GM18873 (cell line): Measurements from ENCODE around the gene OR51F2.
"Not testable (repeated sequence)": the region's sequence is repeated elsewhere in the genome, so short reads cannot be mapped to it uniquely, and the experiment has no call there.

Experiments
- ATAC-seq: cut with Tn5 transposase; IDR thresholded peaks from one replicate; pipeline ENCODE4 v1.9.1; 2021; ENCODE audit warnings: mild to moderate bottlenecking, moderate library complexity, moderate number of reproducible peaks; ENCODE audit not compliant: unreplicated experiment, low FRiP score

OR51F2 gene, protein sequence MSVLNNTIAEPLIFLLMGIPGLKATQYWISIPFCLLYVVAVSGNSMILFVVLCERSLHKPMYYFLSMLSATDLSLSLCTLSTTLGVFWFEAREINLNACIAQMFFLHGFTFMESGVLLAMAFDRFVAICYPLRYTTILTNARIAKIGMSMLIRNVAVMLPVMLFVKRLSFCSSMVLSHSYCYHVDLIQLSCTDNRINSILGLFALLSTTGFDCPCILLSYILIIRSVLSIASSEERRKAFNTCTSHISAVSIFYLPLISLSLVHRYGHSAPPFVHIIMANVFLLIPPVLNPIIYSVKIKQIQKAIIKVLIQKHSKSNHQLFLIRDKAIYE

DNA sequence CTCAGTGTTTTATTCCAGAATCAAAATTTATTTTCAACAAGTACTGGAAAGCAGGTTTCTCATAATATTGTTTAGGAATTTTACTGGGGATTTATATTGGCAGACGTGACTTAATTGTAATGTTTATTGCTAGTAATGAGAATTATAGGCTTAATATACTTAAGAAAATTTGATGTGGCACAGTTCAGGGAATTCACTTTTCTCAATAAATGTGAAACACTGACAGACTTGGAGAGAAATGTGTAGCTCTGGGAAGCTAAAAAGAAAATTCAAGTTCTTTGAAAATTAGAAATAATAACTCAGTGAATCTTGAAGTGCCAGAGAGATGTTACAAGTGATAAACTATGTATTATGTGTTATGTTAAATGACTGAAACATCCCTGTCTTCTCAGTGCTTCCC, at the start of gene OR51F2:
Gene OR51F2 (plus strand): TSS at position 301 of the 400 bp plus-strand sequence. CDS start 101 bp downstream, outside the sequence.
- no peak for ATAC-seq

DNA sequence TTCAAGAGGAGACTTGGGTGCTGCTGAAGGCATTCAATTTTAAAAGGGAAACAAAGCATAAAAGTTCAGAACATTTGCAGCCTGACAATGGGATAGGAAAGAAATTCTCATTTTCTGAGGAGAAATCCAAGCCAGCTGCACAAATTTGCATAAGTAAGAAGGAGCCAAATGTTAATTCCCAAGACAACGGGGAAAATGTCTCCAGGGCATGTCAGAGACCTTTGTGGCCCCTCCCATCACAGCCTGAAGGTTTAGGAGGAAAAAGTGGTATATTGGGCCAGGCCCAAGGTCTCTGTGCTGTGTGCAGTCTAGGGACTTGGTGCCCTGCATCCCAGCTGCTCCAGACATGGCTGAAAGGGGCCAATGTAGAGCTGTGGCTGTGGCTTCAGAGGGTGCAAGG, 38.7 kb upstream of the OR51F2 start:
- no peak for ATAC-seq

DNA sequence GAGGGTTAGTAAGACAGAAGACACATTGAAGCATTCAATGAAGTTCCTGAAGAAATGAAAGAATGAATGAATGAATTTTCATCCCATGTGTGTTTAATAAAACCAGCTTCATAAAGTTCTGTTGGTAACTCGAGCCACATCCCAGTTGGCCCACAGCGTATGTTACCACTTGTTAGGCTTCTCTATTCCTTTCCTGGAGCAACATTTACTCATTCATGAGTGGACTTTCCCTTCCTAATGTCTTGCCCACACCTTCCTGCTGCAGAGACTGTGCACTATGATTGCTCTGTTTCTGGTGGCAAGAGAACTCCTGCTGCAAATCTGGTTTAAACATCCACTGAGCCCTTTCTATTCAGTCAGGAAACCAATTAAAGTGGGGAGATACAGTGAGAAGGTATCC, 23.9 kb upstream of the OR51F2 start:
- ATAC-seq = no peak

DNA sequence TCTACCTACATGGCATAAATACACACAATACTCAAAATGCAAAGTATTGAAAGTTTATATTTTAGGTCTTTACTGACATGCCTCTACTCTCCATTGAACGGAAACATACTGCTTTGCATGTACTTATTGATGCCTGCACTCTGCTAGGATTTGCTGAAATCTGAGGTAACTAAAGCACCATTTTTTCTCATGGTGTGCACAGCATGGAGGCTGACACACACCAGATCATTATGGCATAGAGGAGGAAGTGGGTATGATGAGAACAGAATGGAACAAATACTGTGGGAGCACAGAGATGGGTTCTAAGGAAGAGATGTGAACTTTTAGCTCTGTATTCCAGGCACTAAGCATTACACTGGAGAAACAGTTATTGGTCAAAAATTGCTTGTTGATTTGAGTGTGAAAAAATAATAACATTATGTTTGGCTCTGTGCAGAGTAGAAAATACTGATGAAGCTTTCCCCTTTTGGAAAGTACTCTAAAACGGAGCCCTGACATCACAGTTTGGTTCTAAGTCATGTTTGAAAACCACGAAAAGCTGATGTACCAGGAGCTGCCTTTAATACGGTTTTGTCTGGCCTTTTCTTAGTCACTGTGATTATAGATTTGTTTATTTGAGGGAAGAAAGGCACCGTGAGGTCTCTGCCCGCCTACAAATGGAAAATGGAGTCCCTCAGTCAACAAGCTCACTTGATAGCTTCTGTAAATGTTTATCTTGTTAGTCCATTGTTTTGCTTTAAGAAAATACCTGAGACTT, 22.5 kb upstream of the OR51F2 start:
- no peak for ATAC-seq

DNA sequence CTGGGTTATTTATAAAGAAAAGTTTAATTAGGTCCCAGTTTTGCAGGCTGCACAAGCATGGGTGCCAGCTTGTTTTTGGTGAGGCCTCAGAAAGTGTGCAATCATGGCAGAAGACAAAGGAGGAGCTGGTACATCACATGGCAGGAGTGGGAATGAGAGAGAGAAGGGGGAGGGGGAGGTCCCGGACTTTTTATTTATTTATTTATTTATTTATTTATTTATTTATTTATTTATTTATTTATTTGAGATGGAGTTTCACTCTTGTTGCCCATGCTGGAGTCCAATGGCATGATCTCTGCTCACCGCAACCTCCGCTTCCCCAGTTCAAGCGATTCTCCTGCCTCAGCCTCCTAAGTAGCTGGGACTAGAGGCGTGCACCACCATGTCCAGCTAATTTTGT, 19.8 kb upstream of the OR51F2 start:
- ATAC-seq = not testable (repeated sequence)

DNA sequence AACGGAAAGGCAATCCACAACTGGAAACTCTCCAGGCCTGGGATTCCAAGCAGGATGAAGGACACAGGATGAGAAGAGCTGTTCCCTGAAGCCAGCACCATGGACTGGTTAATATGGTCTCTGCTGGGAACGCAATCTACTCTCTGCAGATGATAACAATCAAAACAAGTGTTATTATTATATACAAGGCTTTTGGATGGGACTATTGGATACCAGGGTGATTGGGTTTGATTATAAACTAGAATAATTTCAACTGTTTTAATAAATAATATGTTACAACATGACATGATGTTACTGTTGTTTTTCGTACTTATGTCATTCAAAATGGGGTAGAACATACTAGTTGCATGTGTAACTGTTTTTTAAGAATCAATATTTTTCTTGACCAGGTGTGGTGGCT, 16.8 kb upstream of the OR51F2 start, which contains the start of gene OR52R1:
Gene OR52R1 (minus strand): TSS at position 101 of the 400 bp plus-strand sequence. CDS start 0 bp downstream, at position 101.
- no peak for ATAC-seq

DNA sequence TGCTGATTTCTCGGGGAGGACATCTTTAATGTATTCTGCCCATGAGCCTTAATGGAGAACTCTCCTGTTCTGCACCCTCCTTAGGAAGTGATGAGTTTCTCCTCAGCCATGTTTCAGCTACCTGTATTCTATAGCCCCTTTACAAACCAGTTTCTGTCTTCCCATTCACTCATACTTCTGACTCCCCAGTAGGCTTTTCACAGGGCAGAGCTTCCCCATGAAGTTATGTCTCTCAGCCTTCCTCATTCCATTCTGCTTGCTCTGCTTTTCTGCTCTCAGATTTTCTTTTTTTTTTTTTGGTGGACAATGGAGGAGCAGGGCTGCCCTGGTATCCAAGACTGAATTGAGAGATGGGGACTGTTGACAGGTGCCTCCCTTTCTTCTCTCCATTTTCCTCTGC, 12.6 kb upstream of the OR51F2 start:
- ATAC-seq = no peak

DNA sequence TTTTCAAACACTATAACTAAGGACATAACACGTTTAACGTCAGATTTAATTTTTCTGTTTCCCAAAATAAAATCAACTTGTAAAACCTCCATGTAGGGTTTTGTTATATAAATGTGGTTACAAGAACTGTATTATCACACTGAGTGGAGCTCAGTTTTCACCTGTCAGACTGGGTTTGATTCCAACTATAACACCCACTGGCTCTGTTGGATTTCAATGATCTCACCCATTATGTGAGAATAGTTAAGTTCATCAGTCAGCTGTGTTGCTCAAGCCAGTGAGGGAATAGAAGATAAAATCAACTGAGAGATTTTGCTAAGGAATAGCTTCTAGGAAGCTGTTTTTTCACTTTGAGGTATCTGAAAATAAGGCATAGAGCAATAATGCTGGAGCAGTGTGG, 11.9 kb upstream of the OR51F2 start:
- ATAC-seq = no peak

DNA sequence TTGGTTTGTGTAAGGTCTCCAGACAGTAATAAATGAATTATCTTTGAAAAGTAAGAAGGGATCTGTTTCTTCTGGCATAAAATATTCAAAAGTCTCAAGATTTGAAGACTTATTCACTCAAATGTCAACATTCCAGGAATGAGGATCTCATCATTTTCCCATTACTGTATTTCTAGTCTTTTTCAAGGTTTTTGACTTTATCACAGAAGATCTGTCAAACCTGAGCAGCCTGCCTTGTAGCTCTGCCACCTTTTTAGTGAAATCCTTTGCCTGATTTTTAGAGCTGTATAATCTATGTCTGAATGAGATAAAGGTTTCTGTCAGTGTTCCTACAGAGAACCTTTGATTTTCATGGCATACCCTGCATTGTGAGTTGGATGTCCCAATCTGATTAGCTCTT, 4.0 kb downstream of the OR51F2 start:
- ATAC-seq = no peak

DNA sequence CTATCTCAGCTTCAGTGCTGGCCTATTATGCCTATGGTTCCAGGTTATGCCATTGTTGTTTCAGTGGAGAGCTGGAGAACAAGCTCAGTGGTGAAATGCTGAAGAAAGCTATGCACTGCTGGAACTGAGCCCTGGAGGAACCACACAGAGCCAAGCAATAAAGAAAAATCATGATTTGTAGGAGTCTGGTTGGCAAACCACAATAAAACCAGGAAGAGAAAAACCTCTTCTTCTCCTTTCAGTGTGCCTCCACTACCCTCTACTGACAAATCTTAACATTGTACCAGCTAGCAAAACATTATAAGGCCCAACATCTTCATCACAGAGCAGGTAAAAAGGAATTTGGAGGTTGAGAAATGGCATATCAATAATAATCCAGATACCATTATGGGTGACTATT, 5.3 kb downstream of the OR51F2 start:
- ATAC-seq = no peak

DNA sequence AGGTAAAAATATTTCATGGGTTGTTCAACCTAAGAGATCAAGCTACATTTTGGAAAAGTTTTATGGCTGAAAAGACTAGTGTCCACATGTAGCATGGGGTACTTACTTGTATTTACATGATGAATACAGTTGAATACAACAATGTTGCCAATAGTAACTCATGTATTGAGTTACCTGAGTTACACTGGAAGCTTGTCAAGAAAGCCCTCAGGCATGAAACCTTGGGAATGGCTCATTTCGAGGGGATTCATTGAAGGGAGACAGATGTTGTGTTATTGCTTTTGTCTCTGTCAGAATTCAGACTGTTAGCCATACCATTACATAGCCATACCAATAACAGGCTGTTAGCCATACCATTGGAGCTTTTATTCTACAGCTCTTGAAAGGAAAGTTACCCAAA, 9.2 kb downstream of the OR51F2 start:
- ATAC-seq = no peak

DNA sequence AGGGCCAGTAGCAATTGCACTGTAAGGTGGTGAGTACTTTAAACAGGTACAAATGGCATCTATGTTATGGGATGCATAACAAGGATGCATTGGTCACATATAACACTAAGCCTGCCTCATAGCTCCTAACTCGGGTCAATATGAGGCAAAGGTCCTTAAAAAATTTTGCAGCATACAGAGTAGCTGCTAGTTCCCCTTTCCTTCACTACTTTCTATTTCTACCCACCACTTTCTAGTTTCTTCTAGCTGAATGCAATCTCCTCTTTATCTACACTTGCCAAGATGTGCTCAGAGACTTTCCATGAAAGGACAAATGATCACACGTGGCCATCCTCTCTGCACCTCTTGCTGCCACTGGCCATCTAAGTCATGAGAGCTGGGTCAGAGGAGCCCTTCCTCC, 9.8 kb downstream of the OR51F2 start:
- ATAC-seq = no peak

DNA sequence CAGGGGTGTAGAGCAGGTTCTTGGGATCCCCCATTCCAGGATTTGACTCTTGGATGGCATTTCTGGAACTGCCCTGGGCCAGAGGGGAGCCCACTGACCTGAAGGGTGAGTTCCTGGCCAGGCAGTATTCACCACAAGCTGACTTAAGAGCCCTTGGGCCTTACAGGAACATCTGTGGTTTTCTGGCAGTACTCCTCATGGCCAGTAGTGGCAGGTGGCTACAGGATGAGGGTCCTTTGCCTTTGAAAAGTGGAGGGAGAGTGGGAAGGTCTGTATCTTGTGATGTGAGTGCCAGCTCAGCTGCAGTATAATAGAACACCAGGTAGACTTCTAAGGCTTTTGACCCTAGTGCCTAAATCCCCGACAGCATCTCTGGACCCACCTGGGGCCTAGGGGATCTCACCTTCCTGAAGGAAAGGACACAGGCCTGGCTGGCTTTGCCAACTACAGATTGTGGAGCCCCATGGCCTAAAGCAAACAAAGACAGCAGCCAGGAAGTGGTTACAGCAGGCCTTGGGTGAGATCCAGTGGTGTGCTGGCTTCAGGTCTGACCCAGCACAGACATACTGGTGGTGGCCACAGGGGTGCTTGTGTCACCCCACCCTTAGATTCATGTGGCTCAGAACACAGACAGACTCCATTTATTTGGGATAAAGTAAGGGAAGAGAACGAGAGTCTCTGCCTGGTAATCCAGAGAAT, 18.9 kb downstream of the OR51F2 start:
- no peak for ATAC-seq

DNA sequence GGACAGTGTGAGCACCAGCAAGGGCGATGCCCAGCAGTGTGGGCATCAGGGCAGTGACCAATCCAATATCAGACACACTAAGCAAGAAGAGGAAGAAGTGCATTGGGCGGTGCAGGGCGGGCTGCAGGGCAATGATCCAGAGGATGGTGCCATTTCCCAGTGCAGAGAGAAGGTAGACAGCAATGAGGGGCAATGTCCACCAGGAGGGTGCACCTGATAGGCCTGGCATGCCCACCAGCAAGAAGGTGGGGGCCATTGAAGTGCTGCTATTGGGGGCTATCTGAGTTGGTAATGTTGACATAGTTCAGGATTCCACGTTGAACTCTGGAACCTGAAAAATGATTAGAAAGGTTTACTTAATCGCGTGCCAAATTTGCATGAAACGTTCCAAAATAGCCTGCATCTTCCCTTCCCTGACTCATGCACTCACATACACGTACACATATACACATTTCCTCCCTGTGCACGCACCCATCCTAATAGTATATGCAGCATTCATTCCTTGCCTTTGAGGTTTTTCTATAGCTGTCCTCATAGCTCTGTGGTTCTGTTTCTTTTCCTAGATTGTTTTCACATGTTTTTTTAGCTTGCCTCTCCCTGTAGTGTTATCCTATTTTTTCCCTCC, 27.9 kb downstream of the OR51F2 start, which contains the start of gene OR51S1:
Gene OR51S1 (minus strand): TSS at position 301 of the 625 bp plus-strand sequence. CDS start 0 bp downstream, at position 301.
- ATAC-seq = no peak

DNA sequence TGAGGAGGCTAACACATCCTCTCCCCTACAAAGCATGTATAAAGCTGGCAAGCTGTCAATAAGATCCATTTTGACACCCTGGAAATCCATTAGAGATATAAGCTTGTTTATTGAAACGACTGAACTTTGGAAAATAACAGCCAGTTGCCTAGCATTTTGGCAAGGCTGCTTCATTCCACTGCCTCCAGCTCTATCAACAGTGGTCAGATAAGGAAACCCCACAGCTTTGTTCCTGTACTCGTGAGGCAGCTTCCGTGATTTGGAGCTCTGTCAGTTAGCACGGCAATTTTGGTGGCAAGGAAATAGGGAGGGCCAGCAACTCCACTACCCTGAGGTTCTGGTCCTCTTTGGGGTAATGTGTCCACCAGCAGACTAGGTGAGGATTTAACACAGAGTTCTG, 29.9 kb downstream of the OR51F2 start:
- ATAC-seq = no peak

DNA sequence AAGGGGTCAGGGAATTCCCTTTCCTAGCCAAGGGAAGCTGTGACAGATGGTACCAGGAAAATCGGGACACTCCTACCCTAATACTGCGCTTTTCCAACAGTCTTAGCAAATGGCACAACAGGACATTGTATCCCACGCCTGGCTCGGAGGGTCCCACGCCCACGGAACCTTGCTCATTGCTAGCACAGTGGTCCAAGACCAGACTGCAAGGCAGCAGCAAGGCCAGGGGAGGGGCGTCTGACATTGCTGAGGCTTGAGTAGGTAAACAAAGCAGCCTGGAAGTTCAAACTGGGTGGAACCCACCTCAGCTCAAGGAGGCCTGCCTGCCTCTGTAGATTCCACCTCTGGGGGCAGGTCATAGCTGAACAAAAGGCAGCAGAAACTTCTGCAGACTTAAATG, 33.2 kb downstream of the OR51F2 start:
- not testable (repeated sequence) for ATAC-seq

DNA sequence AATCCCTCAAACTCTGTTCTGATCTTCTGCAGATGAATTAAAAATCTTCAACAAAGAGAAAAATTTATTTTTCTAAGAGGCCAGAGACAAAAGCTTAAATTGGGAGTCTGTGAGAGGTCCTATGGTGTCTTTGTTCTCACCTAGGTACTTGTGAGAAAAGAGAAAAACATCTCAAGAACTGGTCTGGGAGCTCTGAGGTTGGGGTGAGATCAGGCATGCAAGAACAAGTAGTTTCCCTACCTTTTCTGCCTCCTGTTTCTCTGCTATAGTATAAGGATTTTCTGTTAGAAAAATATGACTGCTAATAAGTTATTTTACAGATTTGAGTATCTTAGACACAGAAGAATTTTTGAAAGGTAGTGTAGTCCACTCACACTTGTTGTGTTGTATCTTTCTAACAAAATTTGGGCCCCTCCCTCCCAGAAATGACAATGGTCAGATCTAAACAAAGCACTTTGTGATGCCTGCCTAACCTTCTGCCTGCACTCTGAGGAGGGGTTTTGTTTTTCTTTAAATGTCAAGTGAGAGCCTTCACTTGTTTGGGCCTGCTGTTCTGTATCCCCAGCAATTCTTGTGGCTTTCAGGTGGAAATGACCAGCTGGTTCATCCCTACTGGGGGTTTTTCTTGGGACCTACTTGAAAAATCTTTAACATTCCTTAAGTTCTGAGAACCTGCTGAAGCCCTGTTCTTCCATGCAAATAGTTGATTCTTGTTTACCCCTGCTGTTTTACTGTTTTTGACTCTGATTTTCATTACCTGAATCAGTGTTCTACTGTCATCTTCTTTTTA, 41.5 kb downstream of the OR51F2 start:
- ATAC-seq = no peak

DNA sequence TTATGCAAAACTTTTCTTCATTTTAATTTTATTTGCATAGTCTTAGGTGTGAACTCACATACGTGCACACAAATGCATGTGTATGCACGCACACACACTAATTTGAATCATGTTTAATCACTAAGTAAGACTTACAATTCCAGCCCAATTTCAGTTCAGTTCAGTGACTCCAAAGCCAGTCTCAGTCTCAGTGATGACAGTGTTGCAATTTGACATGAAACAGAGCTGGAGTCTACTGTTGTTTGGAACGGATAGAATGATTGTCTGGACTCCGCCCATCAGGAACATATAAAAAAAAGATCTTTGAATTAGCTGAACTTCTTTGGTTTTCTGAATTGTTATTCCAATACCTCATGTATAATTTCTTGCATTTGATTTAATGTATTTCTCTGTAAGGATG, 42.8 kb downstream of the OR51F2 start:
- ATAC-seq = no peak

DNA sequence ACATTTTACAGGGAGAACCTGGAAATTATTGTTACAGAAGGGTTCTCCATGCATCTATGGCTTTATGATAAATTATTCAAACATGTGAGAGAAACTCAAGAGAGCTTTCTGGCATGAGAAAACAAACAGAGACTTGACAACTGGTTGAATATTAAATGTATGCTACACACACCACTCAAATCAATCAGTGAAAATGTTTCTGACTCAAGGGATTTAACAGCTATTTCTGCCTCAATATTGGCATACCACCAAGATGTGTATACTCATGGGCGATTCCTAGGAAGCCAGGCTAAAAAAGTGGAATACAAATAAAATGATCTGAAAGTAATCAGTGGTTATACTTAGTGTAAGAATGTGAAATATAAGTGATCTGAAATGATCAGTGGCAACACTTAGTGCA, 44.7 kb downstream of the OR51F2 start:
- no peak for ATAC-seq
